ENCODE results near the gene KDM4D. TPM values are rescaled to one million over a fixed set of nuclear protein-coding genes. Genes with fewer than 3 reads are reported as not detected.

The KDM4D gene
- total and polyA plus RNA-seq, 2 of the 4 experiments (the other 2 are of a cell fraction) = 0.90 to 1.1 TPM

DNA sequence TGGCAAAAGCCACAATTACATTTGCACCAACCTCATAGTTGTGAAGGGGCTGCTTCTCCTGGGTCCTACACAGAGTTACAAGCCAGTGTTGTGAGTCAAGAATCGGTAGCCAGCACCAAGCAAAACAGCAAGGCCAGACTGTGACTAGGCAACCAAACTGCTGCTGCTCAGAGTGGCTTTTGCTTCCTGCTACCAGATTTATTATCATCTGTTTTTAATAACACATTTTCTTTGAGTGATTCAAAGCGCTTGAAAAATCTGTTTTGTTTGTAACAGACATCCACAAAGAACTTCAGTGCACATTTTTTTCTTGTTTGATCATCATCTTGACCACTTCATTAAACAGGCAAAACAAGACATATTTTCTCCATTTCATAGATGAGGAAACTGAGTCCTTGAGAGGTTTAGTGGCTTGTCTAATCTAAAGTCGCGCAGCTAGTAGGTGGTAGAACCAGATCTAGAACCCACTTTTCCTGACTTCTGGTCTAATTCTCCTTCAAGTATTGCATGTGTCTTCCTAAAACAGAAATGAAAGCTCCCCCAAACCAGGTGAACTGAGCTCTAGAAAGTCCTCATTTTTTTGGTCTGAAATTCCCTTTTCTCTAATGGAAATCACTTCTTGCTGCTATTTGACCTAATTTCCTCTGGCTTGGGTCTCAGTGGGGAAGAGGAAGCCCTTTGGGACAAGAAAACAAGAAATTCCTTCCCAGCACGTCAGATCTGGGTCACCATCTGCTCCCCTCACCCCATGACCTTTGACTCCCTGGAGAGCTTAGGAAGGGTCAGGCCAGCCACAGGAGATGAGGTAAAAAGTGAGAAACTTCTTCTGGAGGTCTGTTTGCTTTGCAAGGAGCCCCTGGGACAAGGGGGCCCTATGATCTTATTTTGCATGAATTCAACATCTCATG, 40.0 kb upstream of the KDM4D start:
- peak overlapping the region; percentile 94 for H2BK20ac ChIP-seq (ENCODE audit: low read depth, low read length)
- H3K23ac ChIP-seq (ENCODE audit: low read depth, low read length) = peak overlapping the region; percentile 81
- intact Hi-C loops (cut with micrococcal nuclease) = no loop called here
- H2AK5ac ChIP-seq (ENCODE audit: low read depth, low read length) = peak overlapping the region; percentile 90
- H2AFZ ChIP-seq (replicated peaks; ENCODE audit: low read length, poor library complexity) = no peak overlapping the region
- POLR2A ChIA-PET (ENCODE audit: unreplicated experiment) = interaction anchor here (0.8 kb wide), 1 partner anchor 9 kb away, joined by 4 read pairs; no protein-coding TSS in a partner anchor
- in situ Hi-C loops (cut with MboI; ENCODE audit: low sequenced_read_pairs) = loop anchor here (25.0 kb wide), 1 partner anchor 796 kb away; the partner anchor contains the start of gene PANX1
- H4K5ac ChIP-seq (ENCODE audit: low read depth, low read length) = peak overlapping the region; percentile 90
- peak overlapping the region; percentile 83 for H3K14ac ChIP-seq (replicated peaks; ENCODE audit: low read depth, low read length)
- peak overlapping the region; percentile 84 for H3K18ac ChIP-seq (ENCODE audit: low read depth, low read length)
- H3K36me3 ChIP-seq (ENCODE audit: control insufficient read depth, insufficient read depth, low read length) = no peaks in the 10 kb centered on the region
- H3K27me3 ChIP-seq (ENCODE audit: control insufficient read depth, insufficient read depth, low read length) = no peaks in the 10 kb centered on the region
- H4K91ac ChIP-seq (ENCODE audit: insufficient read depth, low read depth, low read length) = peak overlapping the region; percentile 93
- no peaks in the 10 kb centered on the region for H3K9me3 ChIP-seq (ENCODE audit: control insufficient read depth, insufficient read depth, low read length)
- H3K27ac ChIP-seq (ENCODE audit: insufficient read depth, low read length) = peak overlapping the region; percentile 85
- no peak overlapping the region for H3K9ac ChIP-seq (ENCODE audit: low read depth, low read length)
- peak overlapping the region; percentile 80; the same call in 2 of the 3 replicates for H2BK15ac ChIP-seq (ENCODE audit: low read depth, low read length)
- H2BK5ac ChIP-seq (ENCODE audit: low read depth, low read length, poor library complexity, severe bottlenecking) = peak overlapping the region; percentile 95
- peak overlapping the region; percentile 96 for H3K4ac ChIP-seq (ENCODE audit: low read depth, low read length)
- H3K4me3 ChIP-seq (ENCODE audit: insufficient read depth, low read depth, low read length) = no peak overlapping the region
- peaks cover 29% of the 10 kb centered on the region for H3K9me1 ChIP-seq (ENCODE audit: insufficient read depth, low read length)
- H4K20me1 ChIP-seq (ENCODE audit: insufficient read depth, low read length) = no peaks in the 10 kb centered on the region
- peak overlapping the region; percentile 47 for H2AK9ac ChIP-seq (replicated peaks; ENCODE audit: low read depth, low read length, poor library complexity)
- CTCF ChIA-PET = interaction anchor here (0.6 to 0.8 kb wide), 2 partner anchors 35 to 1215 kb away, joined by 3 read pairs; no protein-coding TSS in a partner anchor
- WGBS, 2 experiments (ENCODE audit: extremely low coverage in 2 of 2, insufficient read length in 1 of 2) = no CpG with 5 or more reads among the region's 5 CpGs
- peak; percentile 97 for DNase-seq
- 0 out of 4 replicates have a peak, but pooled peaks cover 0 to 4% of the 10 kb centered on the region in 2 experiments for H3K79me1 ChIP-seq (ENCODE audit: low read depth in 1 of 2, low read length in 2 of 2)
- peak overlapping the region; percentile 97 for H2BK120ac ChIP-seq (ENCODE audit: low read depth, low read length)
- H3K4me1 ChIP-seq (ENCODE audit: control insufficient read depth, insufficient read depth, low read length) = peaks cover 27% of the 10 kb centered on the region
- peak overlapping the region; percentile 73; the same call in 1 of the 2 replicates for H3K56ac ChIP-seq (ENCODE audit: extremely low read depth, insufficient read depth, low read length)
- H4K8ac ChIP-seq (ENCODE audit: low read depth in 2 of 2, low read length in 2 of 2) = peak overlapping the region; percentile 75 to 89; a peak in 3 of 4 replicates
- ATAC-seq (ENCODE audit: low read depth) = peak; percentile 93
- dilution Hi-C loops (cut with HindIII; ENCODE audit: low sequenced_read_pairs, unreplicated experiment) = no loop called here
- peak overlapping the region; percentile 36; the same call in 1 of the 2 replicates for H3K4me2 ChIP-seq (ENCODE audit: low read depth, low read length)
- BruUV-seq (replicated peaks) = no TSS peak
- TF ChIP-seq, protein P1, sequence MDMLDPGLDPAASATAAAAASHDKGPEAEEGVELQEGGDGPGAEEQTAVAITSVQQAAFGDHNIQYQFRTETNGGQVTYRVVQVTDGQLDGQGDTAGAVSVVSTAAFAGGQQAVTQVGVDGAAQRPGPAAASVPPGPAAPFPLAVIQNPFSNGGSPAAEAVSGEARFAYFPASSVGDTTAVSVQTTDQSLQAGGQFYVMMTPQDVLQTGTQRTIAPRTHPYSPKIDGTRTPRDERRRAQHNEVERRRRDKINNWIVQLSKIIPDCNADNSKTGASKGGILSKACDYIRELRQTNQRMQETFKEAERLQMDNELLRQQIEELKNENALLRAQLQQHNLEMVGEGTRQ (IDR thresholded peaks at IDR 0.05; ENCODE audit: low read depth, low read length) = no peak
- TF ChIP-seq RAD21 (IDR thresholded peaks at IDR 0.05; ENCODE audit: low read length) (no peak), RCOR1 (IDR thresholded peaks at IDR 0.05; ENCODE audit: insufficient replicate concordance, low read length) (peak; percentile 93), FOS (IDR thresholded peaks at IDR 0.05; ENCODE audit: low read depth, low read length) (peak; percentile 65), MXI1 (IDR thresholded peaks at IDR 0.05; ENCODE audit: borderline replicate concordance, low read depth, low read length) (no peak), SMC3 (IDR thresholded peaks at IDR 0.05; ENCODE audit: low read depth, low read length) (no peak), CHD1 (IDR thresholded peaks at IDR 0.05; ENCODE audit: low read depth, low read length) (no peak), MAZ (IDR thresholded peaks at IDR 0.05; ENCODE audit: borderline replicate concordance, low read depth, low read length) (no peak), RFX5 (IDR thresholded peaks at IDR 0.05; ENCODE audit: low read depth, low read length) (no peak), BHLHE40 (IDR thresholded peaks at IDR 0.05; ENCODE audit: low read depth, low read length) (no peak), POLR2A (IDR thresholded peaks at IDR 0.05; ENCODE audit: low read depth, low read length) (0 out of 2 replicates have a peak, but pooled peaks have one; percentile 21)
- TF ChIP-seq, protein P2, sequence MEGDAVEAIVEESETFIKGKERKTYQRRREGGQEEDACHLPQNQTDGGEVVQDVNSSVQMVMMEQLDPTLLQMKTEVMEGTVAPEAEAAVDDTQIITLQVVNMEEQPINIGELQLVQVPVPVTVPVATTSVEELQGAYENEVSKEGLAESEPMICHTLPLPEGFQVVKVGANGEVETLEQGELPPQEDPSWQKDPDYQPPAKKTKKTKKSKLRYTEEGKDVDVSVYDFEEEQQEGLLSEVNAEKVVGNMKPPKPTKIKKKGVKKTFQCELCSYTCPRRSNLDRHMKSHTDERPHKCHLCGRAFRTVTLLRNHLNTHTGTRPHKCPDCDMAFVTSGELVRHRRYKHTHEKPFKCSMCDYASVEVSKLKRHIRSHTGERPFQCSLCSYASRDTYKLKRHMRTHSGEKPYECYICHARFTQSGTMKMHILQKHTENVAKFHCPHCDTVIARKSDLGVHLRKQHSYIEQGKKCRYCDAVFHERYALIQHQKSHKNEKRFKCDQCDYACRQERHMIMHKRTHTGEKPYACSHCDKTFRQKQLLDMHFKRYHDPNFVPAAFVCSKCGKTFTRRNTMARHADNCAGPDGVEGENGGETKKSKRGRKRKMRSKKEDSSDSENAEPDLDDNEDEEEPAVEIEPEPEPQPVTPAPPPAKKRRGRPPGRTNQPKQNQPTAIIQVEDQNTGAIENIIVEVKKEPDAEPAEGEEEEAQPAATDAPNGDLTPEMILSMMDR (conservative IDR thresholded peaks at IDR 0.05; ENCODE audit: low read depth, low read length) = no peak
- TF ChIP-seq, protein P3, sequence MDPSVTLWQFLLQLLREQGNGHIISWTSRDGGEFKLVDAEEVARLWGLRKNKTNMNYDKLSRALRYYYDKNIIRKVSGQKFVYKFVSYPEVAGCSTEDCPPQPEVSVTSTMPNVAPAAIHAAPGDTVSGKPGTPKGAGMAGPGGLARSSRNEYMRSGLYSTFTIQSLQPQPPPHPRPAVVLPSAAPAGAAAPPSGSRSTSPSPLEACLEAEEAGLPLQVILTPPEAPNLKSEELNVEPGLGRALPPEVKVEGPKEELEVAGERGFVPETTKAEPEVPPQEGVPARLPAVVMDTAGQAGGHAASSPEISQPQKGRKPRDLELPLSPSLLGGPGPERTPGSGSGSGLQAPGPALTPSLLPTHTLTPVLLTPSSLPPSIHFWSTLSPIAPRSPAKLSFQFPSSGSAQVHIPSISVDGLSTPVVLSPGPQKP (IDR thresholded peaks at IDR 0.05; ENCODE audit: borderline replicate concordance, low read depth, low read length) = no peak
